ENCODE measurements around the gene CLEC10A.

Gene CLEC10A

GRCh38 chr17:7035591-7036368 lies 44.3 kb downstream of the CLEC10A start, which contains the start of gene SLC16A13:
Gene SLC16A13 (plus strand): TSS chr17:7036015. CDS start chr17:7036383, 368 bp downstream.
- POLR2A ChIA-PET: interaction anchor here (0.6 to 1.7 kb wide), 24 partner anchors 8 to 449 kb away, joined by 3 to 21 read pairs (median 4); partner anchors contain the start of genes ACADVL, BCL6B, DLG4 and KIAA0753
- H3K9me3 ChIP-seq (ENCODE audit: control insufficient read depth, insufficient read depth, low read depth, low read length): no peaks in the 10 kb centered on the region
- 0 out of 2 replicates have a peak, but pooled peaks cover 2% of the 10 kb centered on the region for H3K4me1 ChIP-seq (ENCODE audit: control insufficient read depth, insufficient read depth, low read length)
- CTCF ChIA-PET: interaction anchor here (0.6 to 3.5 kb wide), 7 partner anchors 10 to 392 kb away, joined by 3 to 33 read pairs (median 4); no protein-coding TSS in a partner anchor
- H3K36me3 ChIP-seq (ENCODE audit: control insufficient read depth in 2 of 2, insufficient read depth in 1 of 2, low read length in 2 of 2): peaks cover 0 to 4% of the 10 kb centered on the region in 2 experiments; a peak in 1 of 3 replicates
- peak within 1 kb of the TSS; percentile 62 for H3K27ac ChIP-seq (ENCODE audit: extremely low read depth, low read depth, low read length)
- H3K4me3 ChIP-seq (ENCODE audit: low read depth, low read length): peak within 1 kb of the TSS; percentile 79
- peak; percentile 87 for TF ChIP-seq ZNF692 (tag by site-specific recombination; IDR thresholded peaks at IDR 0.05)
- no peak for TF ChIP-seq BCL11B (tag by site-specific recombination; IDR thresholded peaks at IDR 0.05; ENCODE audit: low read depth)
- TF ChIP-seq ZXDB (tag by site-specific recombination; IDR thresholded peaks at IDR 0.05): peak; percentile 84; the same call in 1 of the 2 replicates
- no peak for TF ChIP-seq ZNF148 (tag by site-specific recombination; IDR thresholded peaks at IDR 0.05; ENCODE audit: borderline replicate concordance)
- 0 out of 2 replicates have a peak, but pooled peaks have one; percentile 24 for TF ChIP-seq CTCF (tag by site-specific recombination; IDR thresholded peaks at IDR 0.05)
- TF ChIP-seq ZNF571 (tag by site-specific recombination; IDR thresholded peaks at IDR 0.05): no peak
- peak; percentile 48; the same call in 1 of the 2 replicates for TF ChIP-seq ZNF366 (tag by site-specific recombination; conservative IDR thresholded peaks at IDR 0.05)
- TF ChIP-seq ZNF404 (tag by site-specific recombination; IDR thresholded peaks at IDR 0.05): no peak
- no peak for TF ChIP-seq ZNF560 (tag by site-specific recombination; IDR thresholded peaks at IDR 0.05; ENCODE audit: borderline replicate concordance)
- TF ChIP-seq SP3 (tag by site-specific recombination; IDR thresholded peaks at IDR 0.05): peak; percentile 82
- TF ChIP-seq YY1 (tag by site-specific recombination; IDR thresholded peaks at IDR 0.05): no peak
- TF ChIP-seq PBX3 (CRISPR knock-in tag; IDR thresholded peaks at IDR 0.05): no peak
- peak; percentile 9; the same call in 1 of the 2 replicates for TF ChIP-seq ZNF600 (tag by site-specific recombination; IDR thresholded peaks at IDR 0.05)
- TF ChIP-seq ZBTB1 (tag by site-specific recombination; IDR thresholded peaks at IDR 0.05): no peak
- peak; percentile 81; the same call in 1 of the 2 replicates for TF ChIP-seq KLF8 (tag by site-specific recombination; IDR thresholded peaks at IDR 0.05)
- no peak for TF ChIP-seq ZNF350 (tag by site-specific recombination; IDR thresholded peaks at IDR 0.05)
- TF ChIP-seq ZBTB11 (tag by site-specific recombination; conservative IDR thresholded peaks at IDR 0.05; ENCODE audit: low read depth): peak; percentile 82
- peak; percentile 26; the same call in 1 of the 2 replicates for TF ChIP-seq KLF17 (tag by site-specific recombination; IDR thresholded peaks at IDR 0.05)
- 0 out of 2 replicates have a peak, but pooled peaks have one; percentile 54 for TF ChIP-seq ZNF391 (tag by site-specific recombination; IDR thresholded peaks at IDR 0.05; ENCODE audit: borderline replicate concordance, low read depth)
- TF ChIP-seq ZBTB26 (tag by site-specific recombination; optimal IDR thresholded peaks at IDR 0.05): peak; percentile 59
- peak; percentile 84 for TF ChIP-seq ZBTB8A (tag by site-specific recombination; IDR thresholded peaks at IDR 0.05)
- peak; percentile 97 for TF ChIP-seq ZBTB17 (tag by site-specific recombination; IDR thresholded peaks at IDR 0.05)
- peak; percentile 85; the same call in 1 of the 2 replicates for TF ChIP-seq ZFP69B (tag by site-specific recombination; IDR thresholded peaks at IDR 0.05)

Data from HEK293 (cell line).